Measurements from ENCODE around the gene TNNI3K.

DNA sequence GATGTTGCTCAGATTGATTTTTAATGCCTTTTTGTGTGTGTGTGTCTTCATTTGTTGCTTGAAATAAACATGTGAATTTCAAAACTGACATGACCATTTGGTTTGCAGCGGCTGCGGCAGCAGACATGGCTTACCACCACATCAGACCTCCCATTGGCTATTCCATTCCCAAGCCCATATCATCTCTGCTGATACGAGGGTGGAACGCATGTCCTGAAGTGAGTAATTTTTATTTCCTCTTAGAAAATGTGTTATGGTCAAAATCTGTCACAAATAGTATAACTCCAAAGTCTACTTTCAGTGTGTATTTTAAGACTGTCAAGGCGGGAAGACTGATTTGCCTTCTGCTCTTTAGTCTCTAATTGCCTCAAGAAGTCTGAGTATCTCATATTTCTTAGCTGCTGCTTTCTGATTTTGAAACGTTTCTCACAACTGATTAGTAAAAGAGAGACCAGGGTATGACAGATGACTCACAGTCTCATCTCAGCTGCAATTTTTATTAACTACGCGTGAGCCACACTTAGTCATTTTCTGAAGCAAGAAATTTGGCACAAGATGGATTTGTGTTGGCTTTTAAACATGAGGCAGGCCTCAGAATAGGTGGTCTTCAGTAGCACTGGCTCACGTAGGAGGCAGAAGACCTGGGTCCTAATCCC lies 228.3 kb downstream of the TNNI3K start:
- TF ChIP-seq, protein P1, sequence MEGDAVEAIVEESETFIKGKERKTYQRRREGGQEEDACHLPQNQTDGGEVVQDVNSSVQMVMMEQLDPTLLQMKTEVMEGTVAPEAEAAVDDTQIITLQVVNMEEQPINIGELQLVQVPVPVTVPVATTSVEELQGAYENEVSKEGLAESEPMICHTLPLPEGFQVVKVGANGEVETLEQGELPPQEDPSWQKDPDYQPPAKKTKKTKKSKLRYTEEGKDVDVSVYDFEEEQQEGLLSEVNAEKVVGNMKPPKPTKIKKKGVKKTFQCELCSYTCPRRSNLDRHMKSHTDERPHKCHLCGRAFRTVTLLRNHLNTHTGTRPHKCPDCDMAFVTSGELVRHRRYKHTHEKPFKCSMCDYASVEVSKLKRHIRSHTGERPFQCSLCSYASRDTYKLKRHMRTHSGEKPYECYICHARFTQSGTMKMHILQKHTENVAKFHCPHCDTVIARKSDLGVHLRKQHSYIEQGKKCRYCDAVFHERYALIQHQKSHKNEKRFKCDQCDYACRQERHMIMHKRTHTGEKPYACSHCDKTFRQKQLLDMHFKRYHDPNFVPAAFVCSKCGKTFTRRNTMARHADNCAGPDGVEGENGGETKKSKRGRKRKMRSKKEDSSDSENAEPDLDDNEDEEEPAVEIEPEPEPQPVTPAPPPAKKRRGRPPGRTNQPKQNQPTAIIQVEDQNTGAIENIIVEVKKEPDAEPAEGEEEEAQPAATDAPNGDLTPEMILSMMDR (IDR thresholded peaks at IDR 0.05): no peak
- no peak for TF ChIP-seq POLR2A (IDR thresholded peaks at IDR 0.05)
- TF ChIP-seq POLR2AphosphoS5 (IDR thresholded peaks at IDR 0.05; ENCODE audit: insufficient read depth in 1 of 2, low read depth in 1 of 2): no peak
